T1000 (cell line): ENCODE results near the gene CTNNA2.
A peak's percentile ranks its signal among the peaks of the same experiment; 100 is the strongest.

Experiments
- DNase-seq: peaks from one replicate; lab custom pipeline; 2025; ENCODE audit warnings: mixed read lengths; lab: John Stamatoyannopoulos, UW

CTNNA2 gene

GRCh38 chr2:79612999-79613398 lies 100.1 kb downstream of the CTNNA2 start:
- no peak for DNase-seq

GRCh38 chr2:79619442-79619841 lies 106.6 kb downstream of the CTNNA2 start:
- no peak for DNase-seq

- DNase-seq: no peak
Observed at GRCh38 chr2:79619976-79620375, 107.1 kb downstream of the CTNNA2 start.

GRCh38 chr2:79620679-79621078 lies 107.8 kb downstream of the CTNNA2 start:
- DNase-seq: no peak

GRCh38 chr2:79621252-79621651 lies 108.4 kb downstream of the CTNNA2 start:
- DNase-seq: no peak

- DNase-seq: no peak
Observed at GRCh38 chr2:79621755-79622154, 108.9 kb downstream of the CTNNA2 start.

- peak; percentile 2 for DNase-seq
Observed at GRCh38 chr2:79622508-79622907, 109.7 kb downstream of the CTNNA2 start.

- no peak for DNase-seq
Observed at GRCh38 chr2:79627237-79627636, 114.4 kb downstream of the CTNNA2 start.

GRCh38 chr2:79630060-79630459 lies 117.2 kb downstream of the CTNNA2 start:
- DNase-seq: peak; percentile 7

GRCh38 chr2:79630972-79631557 lies 118.2 kb downstream of the CTNNA2 start:
- no peak for DNase-seq

- no peak for DNase-seq
Observed at GRCh38 chr2:79638410-79638809, 125.6 kb downstream of the CTNNA2 start.

GRCh38 chr2:79638954-79639353 lies 126.1 kb downstream of the CTNNA2 start:
- no peak for DNase-seq

GRCh38 chr2:79640001-79640400 lies 127.2 kb downstream of the CTNNA2 start:
- DNase-seq: no peak

GRCh38 chr2:79649531-79649930 lies 136.7 kb downstream of the CTNNA2 start:
- DNase-seq: no peak

GRCh38 chr2:79660557-79660956 lies 147.7 kb downstream of the CTNNA2 start:
- DNase-seq: no peak

GRCh38 chr2:79665091-79665490 lies 152.2 kb downstream of the CTNNA2 start:
- no peak for DNase-seq

- no peak for DNase-seq
Observed at GRCh38 chr2:79666430-79666829, 153.6 kb downstream of the CTNNA2 start.

GRCh38 chr2:79669714-79670113 lies 156.9 kb downstream of the CTNNA2 start:
- DNase-seq: no peak

GRCh38 chr2:79670198-79670597 lies 157.3 kb downstream of the CTNNA2 start:
- DNase-seq: no peak

- DNase-seq: no peak
Observed at GRCh38 chr2:79686884-79687283, 174.0 kb downstream of the CTNNA2 start.

GRCh38 chr2:79695248-79695647 lies 182.4 kb downstream of the CTNNA2 start:
- DNase-seq: no peak

- DNase-seq: no peak
Observed at GRCh38 chr2:79697200-79697599, 184.3 kb downstream of the CTNNA2 start.

- DNase-seq: no peak
Observed at GRCh38 chr2:79700651-79701050, 187.8 kb downstream of the CTNNA2 start.

- DNase-seq: no peak
Observed at GRCh38 chr2:79702905-79703304, 190.1 kb downstream of the CTNNA2 start.

GRCh38 chr2:79711098-79711497 lies 198.2 kb downstream of the CTNNA2 start:
- no peak for DNase-seq
